Progenitor cell of endocrine pancreas (in vitro differentiated cells): ENCODE measurements around the gene SNX3. TPM values are rescaled to one million over a fixed set of nuclear protein-coding genes. Genes with fewer than 3 reads are reported as not detected.

Experiments
- DNase-seq: peaks from one replicate; pipeline ENCODE4 v3.0.0; 2021; ENCODE audit warnings: low spot score; ENCODE audit not compliant: unreplicated experiment
- H3K27ac Mint-ChIP-seq: 2 replicates; pipeline ENCODE4 v1.8.0; 2021; ENCODE audit warnings: mild to moderate bottlenecking, moderate library complexity, mixed read lengths
- H3K27me3 Mint-ChIP-seq: 2 replicates; pipeline ENCODE4 v1.8.0; 2021; ENCODE audit warnings: mixed read lengths
- H3K36me3 Mint-ChIP-seq: 2 replicates; pipeline ENCODE4 v1.8.0; 2022; ENCODE audit warnings: mixed read lengths; ENCODE audit not compliant: insufficient read depth
- H3K4me1 Mint-ChIP-seq: 2 replicates; pipeline ENCODE4 v1.8.0; 2021; ENCODE audit warnings: low read depth, mixed read lengths
- H3K4me3 Mint-ChIP-seq: 2 replicates; pipeline ENCODE4 v1.8.0; 2021; ENCODE audit warnings: low read depth, mild to moderate bottlenecking, moderate library complexity, mixed read lengths
- H3K9me3 Mint-ChIP-seq: 2 replicates; pipeline ENCODE4 v1.8.0; 2021; ENCODE audit warnings: low read depth, mixed read lengths
- CTCF ChIP-seq: fragments of 200-600 bp; sonication (generic); IDR thresholded peaks from one replicate; pipeline ENCODE4 v1.5.0; 2021; ENCODE audit warnings: antibody characterized with exemption, mild to moderate bottlenecking; ENCODE audit not compliant: unreplicated experiment
- total RNA-seq: library from RNA; stranded (reverse); gene quantifications from 2 replicates; pipeline ENCODE4 v1.2.1, GENCODE V29; 2021

SNX3 gene
- total RNA-seq, 1 donor from 2014 or later = 95.5 TPM

- Mint-ChIP-seq H3K36me3 (no peaks in the 10 kb centered on the region), H3K4me3 (peak overlapping the region; percentile 68), H3K27me3 (peaks cover 97% of the 10 kb centered on the region), H3K4me1 (peaks cover 15% of the 10 kb centered on the region), H3K27ac (no peak overlapping the region), H3K9me3 (no peaks in the 10 kb centered on the region)
- no peak for DNase-seq
- no peak for TF ChIP-seq CTCF
Observed at GRCh38 chr6:108175176-108175591, 85.7 kb downstream of the SNX3 start.

GRCh38 chr6:108174371-108175175 is 86.3 kb downstream of the SNX3 start:
- H3K4me3 Mint-ChIP-seq = no peak overlapping the region
- H3K9me3 Mint-ChIP-seq = no peaks in the 10 kb centered on the region
- TF ChIP-seq CTCF = no peak

GRCh38 chr6:108171918-108172516 is 88.8 kb downstream of the SNX3 start:
- Mint-ChIP-seq H3K36me3 (no peaks in the 10 kb centered on the region), H3K9me3 (no peaks in the 10 kb centered on the region), H3K4me1 (peaks cover 20% of the 10 kb centered on the region), H3K27me3 (peaks cover 91% of the 10 kb centered on the region), H3K4me3 (no peak overlapping the region), H3K27ac (no peak overlapping the region)
- no peak for DNase-seq
- no peak for TF ChIP-seq CTCF

More at GRCh38 chr6:108174371-108175175, 86.3 kb downstream of the SNX3 start:
- Mint-ChIP-seq H3K27ac (no peak overlapping the region), H3K4me1 (peaks cover 15% of the 10 kb centered on the region), H3K36me3 (no peaks in the 10 kb centered on the region), H3K27me3 (peaks cover 97% of the 10 kb centered on the region)
- peak; percentile 58 for DNase-seq

- no peak for TF ChIP-seq CTCF
- peaks cover 90% of the 10 kb centered on the region for H3K27me3 Mint-ChIP-seq
- DNase-seq = no peak
- no peak overlapping the region for H3K4me3 Mint-ChIP-seq
- H3K4me1 Mint-ChIP-seq = peaks cover 20% of the 10 kb centered on the region
- no peaks in the 10 kb centered on the region for H3K9me3 Mint-ChIP-seq
- no peaks in the 10 kb centered on the region for H3K36me3 Mint-ChIP-seq
- H3K27ac Mint-ChIP-seq = no peak overlapping the region
Observed at GRCh38 chr6:108171291-108171917, 89.4 kb downstream of the SNX3 start.
